ENCODE results near the gene TMEM72. TPM values are rescaled to one million over a fixed set of nuclear protein-coding genes. Genes with fewer than 3 reads are reported as not detected.

The TMEM72 gene
- total and polyA plus RNA-seq, 4 donors, result 0.02 to 0.33 TPM; not detected in 2

DNA sequence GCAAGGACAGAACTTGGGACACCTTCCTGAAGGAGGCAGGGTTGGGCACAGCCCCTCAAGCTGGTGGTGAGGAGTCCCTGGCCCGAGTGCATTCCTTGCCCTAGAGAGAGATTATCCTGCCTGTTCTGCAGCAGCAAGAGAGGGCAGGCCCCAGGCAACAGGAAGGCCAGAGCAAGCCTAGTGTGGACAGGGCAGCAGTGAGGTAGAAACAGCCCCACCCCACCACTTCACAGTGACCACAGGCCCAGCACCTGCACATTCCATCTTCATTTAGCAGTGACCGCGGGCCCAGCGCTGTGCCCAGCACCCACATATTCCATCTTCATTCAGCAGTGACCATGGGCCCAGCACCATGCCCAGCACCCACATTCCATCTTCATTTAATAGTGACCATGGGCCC, 16.4 kb upstream of the TMEM72 start:
- Histone ChIP-seq H3K9me3 (ENCODE audit: control insufficient read depth in 4 of 4, low read length in 3 of 4) (no peaks in the 10 kb centered on the region), H3K9ac (ENCODE audit: low read depth in 1 of 2, low read length in 2 of 2) (no peak overlapping the region), H3K4me1 (ENCODE audit: control insufficient read depth in 4 of 4, insufficient read depth in 4 of 4, low read length in 3 of 4) (no peaks in the 10 kb centered on the region), H3K4me3 (ENCODE audit: low read depth in 1 of 3, low read length in 3 of 3) (no peak overlapping the region), H3K36me3 (ENCODE audit: control insufficient read depth in 4 of 4, insufficient read depth in 3 of 4, low read depth in 1 of 4, low read length in 3 of 4) (no peaks in the 10 kb centered on the region), H3K27me3 (ENCODE audit: control insufficient read depth in 4 of 4, insufficient read depth in 4 of 4, low read length in 3 of 4) (no peaks in the 10 kb centered on the region), H3K27ac (ENCODE audit: low read depth in 1 of 2, low read length in 2 of 2) (no peak overlapping the region)
- no peak for DNase-seq (ENCODE audit: low spot score)
- TF ChIP-seq HNF4G (IDR thresholded peaks at IDR 0.05) (no peak), SP1 (IDR thresholded peaks at IDR 0.05) (no peak), ATF3 (IDR thresholded peaks at IDR 0.05) (no peak)
- TF ChIP-seq, protein P1, sequence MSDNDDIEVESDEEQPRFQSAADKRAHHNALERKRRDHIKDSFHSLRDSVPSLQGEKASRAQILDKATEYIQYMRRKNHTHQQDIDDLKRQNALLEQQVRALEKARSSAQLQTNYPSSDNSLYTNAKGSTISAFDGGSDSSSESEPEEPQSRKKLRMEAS (IDR thresholded peaks at IDR 0.05), result no peak
- 93% methylated on average over 4 of the region's 4 CpGs for WGBS

DNA sequence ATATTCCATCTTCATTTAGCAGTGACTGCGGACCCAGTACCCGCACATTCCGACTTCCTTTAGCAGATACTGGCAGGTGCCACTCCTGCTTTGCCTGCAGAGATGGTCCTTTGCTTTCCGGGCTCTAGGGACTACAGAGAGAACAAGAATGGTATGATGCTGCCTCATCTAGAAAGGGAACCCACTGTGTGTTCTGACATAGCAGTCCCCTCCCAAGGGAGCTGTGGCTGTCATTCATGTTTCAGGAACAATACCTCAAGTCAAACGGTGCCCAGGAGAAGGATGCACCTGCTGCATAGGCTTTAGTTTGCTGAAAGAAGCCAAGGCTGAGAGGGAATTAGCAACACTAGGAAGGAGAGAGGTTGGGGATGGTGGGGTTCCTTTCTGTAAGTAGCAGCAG, 15.9 kb upstream of the TMEM72 start:
- no peak for DNase-seq (ENCODE audit: low spot score)
- H3K36me3 ChIP-seq (ENCODE audit: control insufficient read depth in 4 of 4, insufficient read depth in 3 of 4, low read depth in 1 of 4, low read length in 3 of 4), result no peaks in the 10 kb centered on the region
- H3K9me3 ChIP-seq (ENCODE audit: control insufficient read depth in 4 of 4, low read length in 3 of 4), result no peaks in the 10 kb centered on the region
- no peaks in the 10 kb centered on the region for H3K27me3 ChIP-seq (ENCODE audit: control insufficient read depth in 4 of 4, insufficient read depth in 4 of 4, low read length in 3 of 4)
- H3K27ac ChIP-seq (ENCODE audit: low read depth in 1 of 2, low read length in 2 of 2), result no peak overlapping the region
- no peak for TF ChIP-seq ZBTB33 (IDR thresholded peaks at IDR 0.05)
- TF ChIP-seq HNF4A (conservative IDR thresholded peaks at IDR 0.05), result no peak
- TF ChIP-seq HNF4G (IDR thresholded peaks at IDR 0.05), result no peak
- no peak for TF ChIP-seq YY1 (IDR thresholded peaks at IDR 0.05)
- TF ChIP-seq FOXA2 (IDR thresholded peaks at IDR 0.05), result no peak
- TF ChIP-seq, protein P2, sequence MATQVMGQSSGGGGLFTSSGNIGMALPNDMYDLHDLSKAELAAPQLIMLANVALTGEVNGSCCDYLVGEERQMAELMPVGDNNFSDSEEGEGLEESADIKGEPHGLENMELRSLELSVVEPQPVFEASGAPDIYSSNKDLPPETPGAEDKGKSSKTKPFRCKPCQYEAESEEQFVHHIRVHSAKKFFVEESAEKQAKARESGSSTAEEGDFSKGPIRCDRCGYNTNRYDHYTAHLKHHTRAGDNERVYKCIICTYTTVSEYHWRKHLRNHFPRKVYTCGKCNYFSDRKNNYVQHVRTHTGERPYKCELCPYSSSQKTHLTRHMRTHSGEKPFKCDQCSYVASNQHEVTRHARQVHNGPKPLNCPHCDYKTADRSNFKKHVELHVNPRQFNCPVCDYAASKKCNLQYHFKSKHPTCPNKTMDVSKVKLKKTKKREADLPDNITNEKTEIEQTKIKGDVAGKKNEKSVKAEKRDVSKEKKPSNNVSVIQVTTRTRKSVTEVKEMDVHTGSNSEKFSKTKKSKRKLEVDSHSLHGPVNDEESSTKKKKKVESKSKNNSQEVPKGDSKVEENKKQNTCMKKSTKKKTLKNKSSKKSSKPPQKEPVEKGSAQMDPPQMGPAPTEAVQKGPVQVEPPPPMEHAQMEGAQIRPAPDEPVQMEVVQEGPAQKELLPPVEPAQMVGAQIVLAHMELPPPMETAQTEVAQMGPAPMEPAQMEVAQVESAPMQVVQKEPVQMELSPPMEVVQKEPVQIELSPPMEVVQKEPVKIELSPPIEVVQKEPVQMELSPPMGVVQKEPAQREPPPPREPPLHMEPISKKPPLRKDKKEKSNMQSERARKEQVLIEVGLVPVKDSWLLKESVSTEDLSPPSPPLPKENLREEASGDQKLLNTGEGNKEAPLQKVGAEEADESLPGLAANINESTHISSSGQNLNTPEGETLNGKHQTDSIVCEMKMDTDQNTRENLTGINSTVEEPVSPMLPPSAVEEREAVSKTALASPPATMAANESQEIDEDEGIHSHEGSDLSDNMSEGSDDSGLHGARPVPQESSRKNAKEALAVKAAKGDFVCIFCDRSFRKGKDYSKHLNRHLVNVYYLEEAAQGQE (IDR thresholded peaks at IDR 0.05), result no peak
- TF ChIP-seq JUND (IDR thresholded peaks at IDR 0.05), result no peak
- TF ChIP-seq, protein P3, sequence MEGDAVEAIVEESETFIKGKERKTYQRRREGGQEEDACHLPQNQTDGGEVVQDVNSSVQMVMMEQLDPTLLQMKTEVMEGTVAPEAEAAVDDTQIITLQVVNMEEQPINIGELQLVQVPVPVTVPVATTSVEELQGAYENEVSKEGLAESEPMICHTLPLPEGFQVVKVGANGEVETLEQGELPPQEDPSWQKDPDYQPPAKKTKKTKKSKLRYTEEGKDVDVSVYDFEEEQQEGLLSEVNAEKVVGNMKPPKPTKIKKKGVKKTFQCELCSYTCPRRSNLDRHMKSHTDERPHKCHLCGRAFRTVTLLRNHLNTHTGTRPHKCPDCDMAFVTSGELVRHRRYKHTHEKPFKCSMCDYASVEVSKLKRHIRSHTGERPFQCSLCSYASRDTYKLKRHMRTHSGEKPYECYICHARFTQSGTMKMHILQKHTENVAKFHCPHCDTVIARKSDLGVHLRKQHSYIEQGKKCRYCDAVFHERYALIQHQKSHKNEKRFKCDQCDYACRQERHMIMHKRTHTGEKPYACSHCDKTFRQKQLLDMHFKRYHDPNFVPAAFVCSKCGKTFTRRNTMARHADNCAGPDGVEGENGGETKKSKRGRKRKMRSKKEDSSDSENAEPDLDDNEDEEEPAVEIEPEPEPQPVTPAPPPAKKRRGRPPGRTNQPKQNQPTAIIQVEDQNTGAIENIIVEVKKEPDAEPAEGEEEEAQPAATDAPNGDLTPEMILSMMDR (IDR thresholded peaks at IDR 0.05; ENCODE audit: low read depth, low read length, missing input control), result no peak
- no peak for TF ChIP-seq SP1 (IDR thresholded peaks at IDR 0.05)
- TF ChIP-seq, protein P1 (IDR thresholded peaks at IDR 0.05), result no peak
- no peak for TF ChIP-seq EGR1 (IDR thresholded peaks at IDR 0.05; ENCODE audit: low read depth in 2 of 2)
- no peak for TF ChIP-seq FOXA1 (IDR thresholded peaks at IDR 0.05)
- TF ChIP-seq NR2F2 (IDR thresholded peaks at IDR 0.05), result no peak
- no peaks in the 10 kb centered on the region for H3K4me1 ChIP-seq (ENCODE audit: control insufficient read depth in 4 of 4, insufficient read depth in 4 of 4, low read length in 3 of 4)
- no peak overlapping the region for H3K4me3 ChIP-seq (ENCODE audit: low read depth in 1 of 3, low read length in 3 of 3)
- WGBS, result 89% methylated on average over 5 of the region's 5 CpGs
- no peak overlapping the region for H3K9ac ChIP-seq (ENCODE audit: low read depth in 1 of 2, low read length in 2 of 2)
